Superior temporal gyrus (tissue), 1 donor: ENCODE results near the gene CFAP73.
"Not testable (repeated sequence)": the region's sequence is repeated elsewhere in the genome, so short reads cannot be mapped to it uniquely, and the experiment has no call there.

Experiments
- DNase-seq: peaks from one replicate; pipeline ENCODE4 v3.0.0-alpha.2; 2016; ENCODE audit errors: extremely low spot score

Gene CFAP73

GRCh38 chr12:113190761-113191160 lies 41.2 kb downstream of the CFAP73 start:
- no peak for DNase-seq

- DNase-seq, result no peak
Observed at GRCh38 chr12:113191227-113191626, 41.7 kb downstream of the CFAP73 start.

GRCh38 chr12:113194971-113195391 lies 45.5 kb downstream of the CFAP73 start:
- DNase-seq, result no peak

- DNase-seq, result no peak
Observed at GRCh38 chr12:113195598-113195997, 46.1 kb downstream of the CFAP73 start.

GRCh38 chr12:113196582-113196981 lies 47.1 kb downstream of the CFAP73 start:
- DNase-seq, result no peak

GRCh38 chr12:113196990-113197389 lies 47.5 kb downstream of the CFAP73 start:
- DNase-seq, result peak; percentile 87

GRCh38 chr12:113197518-113198077 lies 48.1 kb downstream of the CFAP73 start:
- DNase-seq, result no peak

GRCh38 chr12:113198296-113198695 lies 48.8 kb downstream of the CFAP73 start:
- DNase-seq, result no peak

- DNase-seq, result no peak
Observed at GRCh38 chr12:113200021-113200797, 50.7 kb downstream of the CFAP73 start.

- no peak for DNase-seq
Observed at GRCh38 chr12:113201187-113202177, 52.0 kb downstream of the CFAP73 start.

- DNase-seq, result no peak
Observed at GRCh38 chr12:113202300-113203075, 53.0 kb downstream of the CFAP73 start.

GRCh38 chr12:113203852-113204760 lies 54.6 kb downstream of the CFAP73 start:
- no peak for DNase-seq

GRCh38 chr12:113204804-113205203 lies 55.3 kb downstream of the CFAP73 start:
- DNase-seq, result no peak

GRCh38 chr12:113206802-113207201 lies 57.3 kb downstream of the CFAP73 start:
- DNase-seq, result not testable (repeated sequence)

GRCh38 chr12:113207613-113208040 lies 58.1 kb downstream of the CFAP73 start:
- DNase-seq, result no peak

GRCh38 chr12:113208041-113208934 lies 58.8 kb downstream of the CFAP73 start:
- no peak for DNase-seq
